ENCODE results near the gene SHROOM3.

The SHROOM3 gene

DNA sequence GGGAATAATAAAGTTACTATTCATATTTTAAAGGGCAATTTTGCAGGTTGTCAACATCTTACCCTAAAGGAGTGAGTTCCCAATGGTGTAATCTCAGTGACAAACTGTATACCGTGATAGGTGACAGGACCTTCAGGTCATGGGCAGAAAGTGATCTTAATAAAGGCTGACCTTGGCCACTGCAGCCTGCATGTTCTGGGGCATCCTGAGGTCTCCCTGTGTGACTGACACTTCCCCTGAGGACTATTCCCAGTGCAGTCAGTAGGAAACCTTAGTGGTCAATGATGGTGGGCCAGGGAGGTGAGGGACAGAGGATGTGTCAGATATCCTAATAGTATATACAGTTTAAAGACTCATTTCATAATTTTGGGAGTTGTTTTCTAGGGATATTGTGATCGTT is 137.2 kb downstream of the SHROOM3 start:
- no peak for DNase-seq

DNA sequence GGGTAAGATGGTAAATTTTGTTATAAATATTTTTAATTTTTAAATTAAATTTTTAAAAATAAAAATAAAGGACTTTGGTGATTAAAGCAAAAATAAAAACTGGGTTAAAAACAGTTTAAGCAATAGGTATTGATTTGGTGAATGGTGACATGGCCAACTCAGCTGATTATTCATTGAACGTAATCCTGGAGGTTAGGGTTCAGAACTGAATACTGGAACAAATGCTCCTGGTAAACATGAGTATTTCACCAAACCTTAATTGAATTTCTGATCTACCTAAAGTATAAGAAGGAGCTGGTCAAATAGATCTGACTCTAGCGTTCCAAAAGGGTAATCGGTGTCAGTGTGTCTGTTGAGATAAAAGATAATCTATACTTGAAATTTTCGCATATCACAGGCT is 141.8 kb downstream of the SHROOM3 start:
- no peak for DNase-seq

DNA sequence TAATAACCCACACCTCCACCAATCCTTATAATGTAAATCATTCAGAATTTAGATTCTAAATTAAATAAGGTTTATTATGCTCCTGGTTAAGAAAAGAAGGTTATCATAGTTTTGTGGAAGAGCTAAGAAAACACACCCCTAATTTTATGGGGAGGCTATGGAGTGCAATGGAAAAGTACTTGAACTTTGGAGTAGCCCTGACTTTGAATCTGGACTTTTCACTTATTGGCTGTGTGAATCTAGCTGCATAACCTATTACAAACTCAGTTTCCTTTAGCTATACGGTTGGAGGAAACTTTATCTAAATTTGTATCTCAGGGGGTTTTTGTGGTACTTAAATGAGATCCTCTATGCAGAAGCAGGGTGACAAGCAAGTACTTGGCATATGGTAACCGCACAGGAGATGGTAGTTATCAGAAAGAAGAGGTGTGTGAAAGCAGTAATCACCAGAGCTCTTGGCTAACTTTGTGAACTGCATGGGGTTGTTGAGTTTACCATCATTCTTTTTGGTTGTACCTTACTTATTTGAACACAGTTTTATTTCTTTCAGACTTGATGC is 143.1 kb downstream of the SHROOM3 start:
- no peak for DNase-seq

DNA sequence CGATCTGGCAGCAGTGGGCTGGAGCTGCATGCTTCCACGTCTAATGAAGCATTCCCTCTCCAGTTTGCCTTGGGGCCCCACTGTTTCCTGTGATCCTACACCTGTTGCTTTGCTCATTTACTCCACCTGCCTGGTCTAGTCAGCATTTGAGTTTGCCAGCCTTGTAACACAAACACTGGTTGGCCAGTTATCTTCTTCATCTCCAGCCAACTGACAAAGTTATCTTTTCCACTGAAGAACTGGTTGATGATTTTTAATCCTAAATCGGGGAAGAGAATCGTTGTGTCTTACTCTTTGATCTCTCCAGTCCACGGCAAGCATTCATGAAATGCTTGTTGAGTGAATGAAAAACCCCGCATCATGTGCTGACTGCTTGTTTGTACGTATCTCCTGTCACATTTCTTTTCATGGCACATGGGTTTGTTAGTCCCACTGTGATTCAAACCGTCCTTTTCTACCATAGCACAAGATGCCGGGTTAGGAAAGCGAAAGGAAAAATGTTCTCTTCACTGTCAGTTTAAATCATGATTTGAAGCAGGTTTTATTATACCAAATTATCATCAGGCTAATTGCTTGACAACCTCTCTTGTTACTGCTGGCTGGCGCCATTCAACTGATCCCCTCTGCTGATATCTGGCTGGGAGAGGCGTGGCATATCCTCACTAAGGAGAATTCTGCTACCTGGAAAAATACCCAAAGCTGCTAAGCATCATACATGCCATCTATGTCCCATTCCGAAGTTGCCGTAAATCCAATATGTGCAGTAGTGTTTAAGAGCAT is 144.8 kb downstream of the SHROOM3 start:
- DNase-seq, result no peak

DNA sequence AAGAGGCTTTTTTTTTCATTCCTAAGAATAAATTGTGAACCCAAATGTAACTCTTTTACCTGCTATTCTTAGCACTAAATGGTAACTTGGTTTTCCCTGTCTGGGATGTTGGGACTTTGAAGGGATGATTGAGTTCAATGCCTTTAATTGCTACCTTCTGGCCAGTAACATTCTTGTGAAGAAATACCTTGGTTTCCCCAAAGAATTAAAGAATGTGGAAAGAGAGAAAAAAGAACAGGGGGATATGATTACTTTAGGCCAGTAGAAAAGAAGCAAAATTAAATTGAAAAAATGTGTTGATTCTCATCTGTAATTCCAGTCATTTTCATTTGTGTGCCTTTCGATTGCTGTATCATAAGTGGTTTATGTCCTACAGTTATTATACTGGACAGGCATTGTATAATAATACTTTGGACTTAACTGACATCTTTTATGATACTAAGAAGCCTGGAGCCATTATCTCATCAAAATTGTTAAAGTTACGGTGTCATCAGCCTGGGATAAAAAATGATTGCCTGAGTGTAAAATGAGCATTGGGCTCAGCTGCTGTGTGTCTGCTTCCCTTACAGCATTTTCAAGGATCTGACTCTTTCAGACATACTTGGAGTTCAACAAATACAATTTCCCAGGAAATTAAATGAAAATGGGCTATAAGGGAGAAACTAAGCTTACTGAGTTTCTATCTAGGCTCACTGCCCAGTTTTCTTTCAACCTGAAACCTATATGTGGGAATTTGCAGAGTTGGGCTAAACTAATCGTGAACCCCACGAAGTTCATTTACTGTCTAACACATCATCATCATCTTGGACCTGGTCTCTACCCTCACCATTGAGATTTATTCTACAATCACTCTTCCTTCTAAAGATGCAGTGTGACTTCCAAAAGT is 146.3 kb downstream of the SHROOM3 start:
- DNase-seq, result no peak

DNA sequence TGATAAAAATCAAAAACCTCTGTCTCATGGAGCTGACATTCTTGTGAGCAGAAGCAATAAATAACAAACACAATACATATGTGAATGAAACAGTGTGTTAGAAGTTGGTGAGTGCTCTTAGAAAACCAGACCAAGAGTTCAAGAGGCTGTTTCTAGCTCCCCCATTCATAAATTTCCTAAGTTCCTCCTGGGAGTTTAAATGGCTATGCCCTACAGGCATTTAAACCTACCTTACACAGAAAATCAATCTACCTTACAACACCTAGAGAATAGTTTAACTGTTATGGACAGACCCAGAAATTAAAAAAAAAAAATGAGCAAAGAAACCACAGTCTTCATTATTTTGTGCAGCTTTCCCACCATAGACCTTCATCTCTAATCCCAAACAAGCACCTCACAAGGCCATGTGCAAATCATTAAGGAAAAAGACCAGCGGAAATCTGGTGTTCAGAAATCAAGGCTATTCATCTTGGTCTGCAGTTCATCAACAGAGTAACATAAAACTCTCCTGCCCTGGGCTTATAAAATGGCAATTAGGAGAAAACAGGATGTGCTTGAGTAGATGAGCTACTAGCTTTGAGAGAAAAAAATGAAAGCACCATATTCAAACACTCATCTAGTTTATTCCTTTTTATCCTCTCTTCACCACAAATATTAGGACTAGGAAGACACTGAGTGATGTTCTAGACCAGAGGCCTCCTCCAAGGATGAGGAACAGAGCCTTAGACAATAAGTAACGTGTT is 147.2 kb downstream of the SHROOM3 start:
- DNase-seq, result no peak

DNA sequence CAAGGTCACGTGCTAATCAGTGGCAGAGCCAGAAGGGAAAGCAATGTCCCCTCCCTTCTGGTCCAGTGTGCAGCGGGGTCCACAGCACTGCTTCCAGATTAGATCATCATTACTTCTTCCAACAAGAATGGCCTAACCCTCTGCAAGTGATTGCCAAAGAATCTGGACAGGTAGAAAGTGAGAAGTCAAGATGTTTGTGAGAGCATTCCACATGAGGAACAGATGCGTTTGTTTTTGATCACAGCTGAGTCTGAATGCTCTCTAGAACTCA is 147.7 kb downstream of the SHROOM3 start:
- no peak for DNase-seq

DNA sequence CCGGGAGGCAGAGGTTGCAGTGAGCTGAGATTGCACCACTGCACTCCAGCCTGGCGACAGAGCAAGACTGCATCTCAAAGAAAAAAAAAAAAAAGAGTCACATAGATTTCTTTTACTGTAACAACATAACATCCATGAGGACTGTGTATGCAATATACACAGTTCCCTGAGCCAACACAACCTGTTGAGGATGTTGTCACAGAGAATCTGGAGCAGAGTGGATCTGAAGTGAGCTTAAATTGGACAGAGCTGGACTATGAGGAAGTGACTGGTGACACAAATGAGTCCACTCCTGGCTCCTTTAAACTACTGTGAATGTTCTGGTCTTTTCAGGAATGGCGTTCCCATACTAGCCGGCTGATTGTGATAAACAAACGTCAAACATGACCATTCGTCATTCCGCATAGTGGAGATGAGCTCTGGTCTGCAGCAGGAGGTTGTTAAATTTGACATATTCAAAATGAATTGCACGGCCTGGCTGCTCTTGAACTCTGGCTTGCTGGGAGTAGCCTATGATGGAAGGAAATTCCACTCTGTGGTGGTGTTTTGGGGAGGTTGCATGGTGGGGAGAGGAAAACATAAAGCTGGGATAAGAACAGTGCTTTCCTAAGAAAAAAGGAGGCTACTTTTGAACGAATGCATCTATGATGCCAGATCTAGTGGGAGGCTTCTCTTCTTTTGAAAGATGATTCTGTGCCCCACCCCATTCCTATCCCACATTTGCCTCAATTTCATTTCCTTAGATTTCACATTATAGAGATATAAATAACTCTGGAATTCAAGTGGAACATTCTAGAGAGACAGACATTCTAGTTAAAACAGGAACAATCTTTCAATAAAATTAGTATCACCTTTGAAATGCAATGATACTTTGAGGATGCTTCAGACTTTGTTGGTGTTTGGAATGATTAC is 149.5 kb downstream of the SHROOM3 start:
- no peak for DNase-seq

DNA sequence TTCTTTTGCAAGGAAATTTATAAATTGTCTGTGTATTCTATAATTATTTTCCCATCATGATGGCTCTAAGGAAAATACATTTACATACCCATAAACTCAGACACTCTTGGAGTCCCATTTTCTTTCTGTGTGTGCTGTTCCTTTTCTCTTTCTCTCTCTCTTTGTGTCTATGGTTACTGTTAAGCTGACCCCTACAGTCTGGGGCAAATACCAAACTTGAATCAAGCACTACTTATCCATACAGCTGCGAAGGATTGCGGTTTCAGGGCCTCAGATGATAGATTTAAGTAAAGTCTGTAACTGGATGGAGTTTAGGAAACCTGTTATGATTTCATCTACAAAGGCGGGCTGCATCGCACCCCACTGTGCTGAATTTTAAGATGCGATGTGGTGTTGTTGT is 150.2 kb downstream of the SHROOM3 start:
- DNase-seq, result no peak

DNA sequence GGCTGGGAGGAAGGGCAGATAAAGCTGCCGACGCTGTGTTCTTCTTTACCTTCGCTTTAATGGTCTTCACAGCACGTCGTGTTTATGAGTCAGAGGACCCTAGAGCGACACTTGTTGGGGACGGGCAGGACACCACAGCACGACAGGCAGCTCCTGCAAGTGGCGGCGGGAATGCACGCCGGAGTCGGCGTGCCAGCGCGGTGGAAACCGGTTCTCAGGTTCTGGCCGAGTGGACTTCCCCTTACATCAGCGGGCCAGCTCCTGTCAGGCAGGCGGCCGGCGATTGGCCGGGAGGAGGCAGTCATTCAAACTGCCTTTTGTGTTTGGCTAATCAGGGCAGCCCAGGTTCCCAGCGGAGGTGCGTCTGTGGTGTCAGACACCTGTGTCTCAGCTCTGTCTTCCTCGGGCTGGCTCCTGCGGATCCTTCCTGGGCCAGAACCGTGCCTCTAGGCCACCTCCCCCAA is 150.9 kb downstream of the SHROOM3 start:
- DNase-seq, result no peak

DNA sequence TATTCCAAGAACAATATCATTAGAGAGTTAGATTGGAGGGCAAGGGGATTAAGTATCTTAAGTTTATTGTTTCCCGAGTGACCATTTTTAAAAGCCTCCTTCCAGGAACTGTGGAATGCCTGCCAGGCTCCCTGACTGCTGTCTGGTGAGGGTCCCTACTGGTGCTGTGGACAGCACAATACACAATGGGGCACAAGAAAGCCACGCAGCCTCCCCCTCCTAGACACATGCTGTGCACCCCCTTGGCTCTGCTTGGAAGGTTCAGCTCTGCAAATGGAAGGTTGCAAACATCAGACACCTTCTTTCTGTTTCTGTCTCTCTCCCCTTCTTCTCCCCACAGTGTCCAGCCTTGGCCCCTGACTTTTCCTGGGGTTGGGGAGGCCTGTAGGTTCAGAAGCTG is 153.2 kb downstream of the SHROOM3 start:
- no peak for DNase-seq

DNA sequence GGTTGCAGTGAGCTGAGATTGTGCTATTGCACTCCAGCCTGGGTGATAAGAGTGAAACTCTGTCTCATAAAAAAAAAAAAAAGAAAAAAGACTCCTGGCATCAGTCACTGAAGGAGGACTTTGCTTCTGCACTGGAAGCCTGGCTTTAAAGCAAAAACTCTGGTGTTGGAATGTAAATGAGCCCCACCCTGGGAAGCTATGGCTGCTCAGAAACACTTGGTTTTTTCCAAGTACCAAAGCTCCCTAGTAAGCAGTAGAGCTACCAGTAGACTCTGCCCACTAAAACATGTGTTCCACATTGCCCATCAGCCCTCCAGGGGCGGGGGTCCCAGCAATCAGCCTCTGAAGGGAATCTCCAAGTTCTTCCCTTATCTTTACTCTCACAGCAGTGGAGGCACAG is 154.4 kb downstream of the SHROOM3 start:
- DNase-seq, result peak; percentile 40

DNA sequence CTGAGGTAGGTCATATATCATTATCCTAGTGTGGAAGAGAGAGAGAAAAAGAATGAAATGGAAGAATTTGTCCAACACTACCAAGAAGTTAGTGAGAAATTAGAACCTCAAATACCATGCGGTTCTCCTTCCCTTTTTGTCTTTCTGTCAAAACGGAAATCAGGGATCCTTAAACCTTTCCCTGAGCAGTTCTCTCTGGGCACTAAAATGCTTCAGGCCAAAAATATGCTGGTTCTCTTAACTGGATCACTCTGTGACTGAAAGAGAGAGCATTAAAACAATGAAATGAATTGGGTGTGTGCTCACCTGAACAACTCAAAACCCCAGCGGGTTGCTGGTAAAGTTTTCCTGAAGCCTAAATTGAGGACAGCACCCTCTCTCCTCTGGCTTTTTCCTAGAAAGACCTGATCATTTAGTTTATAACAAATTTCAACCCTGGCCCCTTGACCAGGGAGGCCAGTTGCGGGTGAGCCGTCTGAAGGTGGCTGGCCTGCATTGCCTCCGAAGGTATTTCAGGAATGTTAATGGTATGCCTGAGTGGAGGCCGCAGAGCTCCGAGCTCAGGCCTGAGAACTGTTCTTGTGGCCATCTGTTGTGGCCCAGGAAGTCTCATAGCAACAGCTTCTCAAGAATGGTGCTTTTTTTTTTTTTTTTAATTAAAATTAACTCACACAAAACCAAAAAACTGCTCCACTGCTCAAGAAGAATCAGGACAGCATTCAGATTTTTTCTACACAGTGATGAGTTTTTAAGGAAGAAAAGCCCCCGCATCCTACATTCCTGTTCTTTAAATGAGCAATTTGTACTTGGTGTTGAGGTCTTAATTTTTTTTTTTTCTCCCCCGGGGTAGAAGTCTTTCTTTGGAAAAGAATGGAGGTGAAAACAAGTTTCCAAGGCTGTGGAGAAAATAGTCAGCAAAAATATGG is 155.1 kb downstream of the SHROOM3 start:
- peak; percentile 60 for DNase-seq

DNA sequence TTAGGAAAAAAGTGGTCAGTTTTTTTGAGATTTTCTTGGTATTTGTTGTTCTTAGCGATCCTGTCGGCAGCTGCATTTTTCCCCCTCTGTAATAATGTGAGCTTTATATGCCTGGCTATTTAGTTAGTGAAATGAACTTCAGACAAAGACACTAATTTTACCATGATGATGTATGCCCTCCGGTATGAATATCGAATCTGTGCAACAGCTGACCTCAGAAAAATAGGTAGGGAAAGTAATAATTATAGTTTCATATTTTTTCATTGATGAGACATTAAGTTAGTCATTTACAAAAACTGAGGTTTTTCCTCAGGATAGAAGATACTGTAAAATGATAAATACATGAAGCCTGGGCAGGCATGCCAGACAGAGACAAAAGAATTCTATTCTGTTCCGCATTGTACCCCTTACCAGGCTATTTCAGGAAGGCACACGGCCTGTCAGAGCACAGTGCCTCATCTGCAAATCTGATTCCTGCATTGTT is 155.8 kb downstream of the SHROOM3 start:
- peak; percentile 60 for DNase-seq

DNA sequence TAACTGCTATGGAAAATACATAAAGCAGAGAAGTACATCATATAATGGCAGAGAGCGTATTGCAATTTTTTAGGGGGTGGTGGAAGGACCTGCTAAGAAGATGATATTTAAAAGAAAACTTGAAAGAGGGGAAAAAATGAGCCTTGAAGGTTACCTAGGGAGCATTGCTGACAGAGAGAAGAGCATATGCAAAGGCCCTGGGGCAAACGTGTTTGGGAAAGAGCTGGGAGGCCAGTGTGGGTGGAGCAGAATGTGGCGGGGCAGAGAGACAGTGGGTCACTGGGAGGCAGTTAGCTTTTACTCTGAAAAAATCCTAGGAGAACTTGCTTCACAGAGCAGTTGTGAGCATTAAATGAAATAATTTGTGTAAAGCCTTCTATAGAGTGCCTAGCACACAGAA is 157.0 kb downstream of the SHROOM3 start:
- DNase-seq, result no peak

DNA sequence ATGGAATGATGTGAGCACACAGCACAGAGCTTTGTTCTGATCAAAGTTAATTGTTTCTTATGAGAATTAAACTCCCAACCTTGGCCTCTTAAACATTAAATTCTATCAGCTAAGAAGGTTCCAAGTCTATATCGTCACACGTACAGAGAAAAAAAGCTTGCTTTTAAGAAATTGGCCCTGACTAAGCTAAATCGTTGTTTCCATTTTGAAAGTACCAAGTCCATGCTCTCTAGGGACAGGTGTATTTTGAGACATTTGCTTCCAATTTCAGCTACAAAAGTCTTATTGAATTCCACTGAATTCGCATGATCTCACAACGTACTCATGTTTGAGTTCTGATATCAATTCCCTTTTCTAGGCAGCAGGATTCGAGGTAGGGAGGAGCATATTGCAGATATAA is 157.4 kb downstream of the SHROOM3 start:
- no peak for DNase-seq

DNA sequence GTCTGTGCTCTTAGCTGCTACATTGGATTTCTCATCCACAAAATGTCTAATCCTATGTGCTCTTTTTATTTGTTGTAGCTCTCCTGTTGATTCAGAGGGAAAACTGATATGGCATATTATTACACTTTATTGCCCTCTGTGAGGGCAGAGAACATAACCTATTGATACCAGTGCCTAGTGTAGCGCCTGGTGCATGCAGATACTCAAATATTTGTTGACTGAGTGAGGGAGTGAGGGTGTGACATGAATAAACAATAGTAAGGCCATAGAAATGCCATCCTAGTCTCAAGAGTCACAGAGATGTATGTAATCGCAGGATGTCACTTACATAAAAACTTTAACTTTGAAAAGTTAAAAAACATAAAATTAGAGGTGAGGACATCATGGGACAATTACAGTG is 159.1 kb downstream of the SHROOM3 start:
- DNase-seq, result no peak

DNA sequence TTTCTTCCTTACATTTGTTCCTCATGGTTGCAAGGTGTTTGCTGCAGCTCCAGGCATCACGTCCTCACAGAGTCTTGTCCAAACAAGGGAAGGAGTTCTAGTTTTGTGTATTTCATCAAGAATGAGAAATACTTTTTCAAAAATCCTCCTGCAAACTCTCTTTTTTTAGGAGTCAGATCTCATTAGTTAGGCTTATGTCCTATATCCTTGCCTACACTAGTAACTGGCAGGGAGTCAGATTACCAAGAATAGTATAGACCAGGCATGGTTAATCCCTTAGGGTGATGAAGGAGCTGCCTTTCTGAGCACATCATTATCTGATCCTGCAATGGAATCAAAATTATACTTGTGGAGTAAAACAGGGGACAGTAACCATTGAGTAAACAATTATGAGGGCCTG is 160.4 kb downstream of the SHROOM3 start:
- DNase-seq, result no peak

DNA sequence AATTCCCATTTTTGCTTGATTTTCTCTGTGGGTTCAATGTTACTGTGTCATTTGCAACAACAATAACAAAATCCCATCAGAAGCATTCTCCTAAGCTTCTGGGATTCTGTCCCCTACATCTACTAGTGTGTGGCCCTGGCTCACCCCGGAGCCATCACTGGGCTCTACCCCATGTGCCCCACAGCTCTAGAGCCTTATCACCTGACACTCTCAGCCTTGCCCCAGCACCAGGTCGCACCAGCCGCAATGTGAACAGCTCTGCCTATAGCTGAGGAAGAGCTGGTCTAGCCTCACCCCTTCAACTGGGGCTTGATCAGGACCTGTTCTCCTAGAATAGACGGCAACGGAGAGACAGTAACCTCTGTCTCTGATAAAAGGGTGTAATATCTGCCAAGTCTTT is 161.7 kb downstream of the SHROOM3 start:
- DNase-seq, result no peak

DNA sequence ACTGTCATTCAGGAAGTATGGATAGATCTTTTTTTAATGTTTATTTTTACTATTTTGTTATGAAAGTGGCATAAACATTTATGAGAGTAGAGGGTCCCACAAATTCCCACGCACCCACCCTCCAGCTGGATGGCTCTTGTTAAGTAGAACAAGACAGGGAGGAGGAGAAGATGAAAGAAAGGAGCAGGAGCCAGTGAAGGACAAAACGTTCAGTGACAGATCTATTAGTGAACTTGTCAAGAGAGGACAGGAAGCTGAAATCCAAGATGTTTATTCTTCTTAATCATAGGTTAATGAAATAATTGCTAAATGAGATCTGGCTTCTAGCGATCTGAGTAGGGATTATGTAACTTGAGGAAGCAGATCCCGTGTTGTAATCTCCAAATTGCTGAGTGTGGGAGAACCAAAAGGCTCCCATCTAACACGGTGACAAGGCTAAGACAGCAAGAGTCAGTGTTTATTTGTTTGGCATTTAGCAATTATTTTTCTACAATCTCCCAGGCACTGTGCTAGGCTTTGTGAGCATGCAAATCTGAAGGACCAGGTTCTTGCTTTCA is 162.5 kb downstream of the SHROOM3 start:
- no peak for DNase-seq

DNA sequence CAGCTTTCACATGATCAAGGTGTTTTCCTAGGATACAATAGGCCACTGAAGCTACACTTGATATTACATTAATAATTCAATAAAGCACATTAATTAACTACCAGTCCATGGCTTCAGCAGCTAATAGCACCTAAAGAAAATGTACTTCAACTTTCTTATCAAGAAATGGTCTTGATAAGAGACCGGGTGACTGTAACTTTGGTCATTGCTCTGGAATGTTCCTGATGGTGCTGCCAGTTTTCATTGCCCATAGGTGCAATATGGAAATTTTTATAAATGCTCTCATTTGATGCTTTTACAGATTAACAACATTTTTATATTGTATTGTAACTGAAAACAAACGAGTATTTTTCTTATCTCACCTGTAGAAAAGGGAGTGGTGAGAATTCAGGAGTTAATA is 165.4 kb downstream of the SHROOM3 start:
- DNase-seq, result no peak
